GM12801 (cell line): ENCODE measurements around the gene CERCAM.

Experiments used
- CTCF ChIP-seq: IDR thresholded peaks from one replicate; pipeline ENCODE4 v1.5.1; 2011; ENCODE audit warnings: control low read depth; ENCODE audit not compliant: insufficient read length; ENCODE audit errors: extremely low read depth

CERCAM gene

GRCh38 chr9:128439273-128439672 lies 18.6 kb downstream of the CERCAM start:
- no peak for TF ChIP-seq CTCF

- TF ChIP-seq CTCF, result no peak
Measured at GRCh38 chr9:128442150-128442549, 21.5 kb downstream of the CERCAM start.

- TF ChIP-seq CTCF, result no peak
Measured at GRCh38 chr9:128448746-128449145, 28.1 kb downstream of the CERCAM start.

GRCh38 chr9:128454991-128455390 lies 34.3 kb downstream of the CERCAM start:
- no peak for TF ChIP-seq CTCF

GRCh38 chr9:128455849-128456612 lies 35.4 kb downstream of the CERCAM start, which contains the start of gene ODF2:
TSS of gene ODF2 (plus strand) at chr9:128456006. CDS start at chr9:128456092, 86 bp downstream.
- TF ChIP-seq CTCF, result no peak

GRCh38 chr9:128456613-128457061 lies 36.0 kb downstream of the CERCAM start:
- TF ChIP-seq CTCF, result no peak

GRCh38 chr9:128457207-128457606 lies 36.5 kb downstream of the CERCAM start:
- no peak for TF ChIP-seq CTCF
